ENCODE results near the gene ANKRD23. TPM values are rescaled to one million over a fixed set of nuclear protein-coding genes. Genes with fewer than 3 reads are reported as not detected.
A peak's percentile ranks its signal among the peaks of the same experiment; 100 is the strongest.

The ANKRD23 gene
- total and polyA plus RNA-seq, 2 donors (not counting 1 experiment from before 2014, with no cell fraction given) = 0.41 to 1.3 TPM

DNA sequence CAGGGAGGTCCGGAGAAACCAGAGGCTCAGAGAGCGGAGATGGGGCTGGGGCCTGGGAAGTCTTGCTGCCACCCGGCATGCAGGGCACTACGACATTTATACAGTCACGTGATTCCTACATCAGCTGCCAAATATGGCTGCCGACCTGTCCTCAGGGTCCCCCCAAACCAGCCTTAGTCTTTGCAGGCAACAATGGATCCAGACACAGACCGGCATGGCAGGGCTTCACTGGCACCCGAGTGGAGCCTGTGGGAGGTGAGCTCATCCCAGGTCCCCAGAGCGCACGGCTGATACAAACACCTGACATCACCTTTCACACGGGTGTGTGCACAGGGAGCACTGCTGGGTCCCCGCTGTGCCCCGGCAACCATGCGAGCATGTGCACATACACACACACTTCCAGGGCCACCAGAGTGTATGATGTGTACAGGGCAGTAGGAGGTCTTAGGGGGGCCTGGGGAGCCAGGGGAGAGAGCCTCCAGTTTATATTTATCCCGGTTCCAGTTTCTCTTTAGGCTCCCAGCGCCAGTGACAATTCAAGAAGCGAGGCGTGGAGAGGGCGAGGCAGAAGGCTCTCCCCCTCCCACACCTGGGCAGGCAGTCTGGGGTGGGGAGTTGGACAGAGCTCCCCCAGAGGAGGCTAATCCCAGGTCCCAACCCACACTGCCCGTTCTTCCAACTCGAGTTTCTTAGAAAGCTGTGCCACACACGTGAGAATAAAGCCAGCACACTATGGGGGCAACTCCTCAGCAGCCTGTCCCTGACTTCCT lies 23.4 kb upstream of the ANKRD23 start:
- Histone ChIP-seq H3K79me2 (ENCODE audit: control insufficient read depth, insufficient read depth, low read length) (peaks cover 31% of the 10 kb centered on the region), H3K4me2 (ENCODE audit: extremely low read depth, insufficient read depth, low read length) (peak overlapping the region; percentile 98), H4K20me1 (ENCODE audit: control insufficient read depth, extremely low read depth, insufficient read depth, low read length) (no peaks in the 10 kb centered on the region), H3K9me3 (ENCODE audit: control insufficient read depth, insufficient read depth, low read depth, low read length) (no peaks in the 10 kb centered on the region), H3K27me3 (ENCODE audit: control insufficient read depth, insufficient read depth, low read length) (peaks cover 2% of the 10 kb centered on the region), H2AFZ (ENCODE audit: low read length) (no peak overlapping the region), H3K36me3 (ENCODE audit: control insufficient read depth, insufficient read depth, low read length) (peaks cover 29% of the 10 kb centered on the region), H3K27ac (ENCODE audit: insufficient read depth, low read length) (peak overlapping the region; percentile 77), H3K4me1 (ENCODE audit: control insufficient read depth, extremely low read depth, insufficient read depth, low read length) (peaks cover 13% of the 10 kb centered on the region), H3K4me3 (replicated peaks in 1 of 4; ENCODE audit: control extremely low read depth in 1 of 4, insufficient read depth in 1 of 4, low read depth in 3 of 4, low read length in 4 of 4) (peak overlapping the region; percentile 41 to 91 (median 74)), H3K9ac (ENCODE audit: insufficient read depth, low read length) (peak overlapping the region; percentile 66)
- DNase-seq (ENCODE audit: low read depth in 2 of 2) = no peak
- TF ChIP-seq CTCF (conservative IDR thresholded peaks at IDR 0.05 in 1 of 2, IDR thresholded peaks at IDR 0.05 in 1 of 2; ENCODE audit: low read depth in 1 of 2, low read length in 2 of 2) = no peak
- no peak for TF ChIP-seq EZH2 (IDR thresholded peaks at IDR 0.05; ENCODE audit: low read length, missing control alignments)

DNA sequence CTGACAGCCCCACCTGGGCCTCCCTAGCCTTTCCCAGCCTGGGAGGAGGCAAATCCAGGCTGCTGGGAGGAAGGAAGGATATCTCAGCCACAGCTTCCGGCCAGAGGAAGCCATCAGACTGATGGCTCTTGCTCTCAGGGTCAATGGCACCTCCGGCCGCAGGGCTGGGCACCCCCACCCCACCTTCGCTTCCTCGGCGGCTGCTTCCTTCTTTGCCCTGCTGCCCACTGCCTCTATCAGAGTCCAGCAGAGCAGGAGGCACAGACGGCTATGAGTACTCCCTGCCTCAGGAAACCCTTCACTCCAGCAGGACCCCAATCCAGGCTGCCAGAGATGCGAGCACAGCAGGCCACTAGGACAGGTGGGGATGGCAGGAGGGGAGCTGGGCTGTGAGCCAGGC lies 22.8 kb upstream of the ANKRD23 start:
- Histone ChIP-seq H3K4me3 (replicated peaks in 1 of 4; ENCODE audit: control extremely low read depth in 1 of 4, insufficient read depth in 1 of 4, low read depth in 3 of 4, low read length in 4 of 4) (peak overlapping the region in 3 of 4 experiments; percentile 41 to 91 (median 84)), H3K9ac (ENCODE audit: insufficient read depth, low read length) (peak overlapping the region; percentile 29), H2AFZ (ENCODE audit: low read length) (no peak overlapping the region), H3K79me2 (ENCODE audit: control insufficient read depth, insufficient read depth, low read length) (peaks cover 31% of the 10 kb centered on the region), H3K27ac (ENCODE audit: insufficient read depth, low read length) (peak overlapping the region; percentile 25), H3K9me3 (ENCODE audit: control insufficient read depth, insufficient read depth, low read depth, low read length) (no peaks in the 10 kb centered on the region), H3K4me1 (ENCODE audit: control insufficient read depth, extremely low read depth, insufficient read depth, low read length) (peaks cover 13% of the 10 kb centered on the region), H3K36me3 (ENCODE audit: control insufficient read depth, insufficient read depth, low read length) (peaks cover 34% of the 10 kb centered on the region), H3K4me2 (ENCODE audit: extremely low read depth, insufficient read depth, low read length) (peak overlapping the region; percentile 98), H4K20me1 (ENCODE audit: control insufficient read depth, extremely low read depth, insufficient read depth, low read length) (no peaks in the 10 kb centered on the region), H3K27me3 (ENCODE audit: control insufficient read depth, insufficient read depth, low read length) (peaks cover 2% of the 10 kb centered on the region)
- no peak for TF ChIP-seq CTCF (conservative IDR thresholded peaks at IDR 0.05 in 1 of 2, IDR thresholded peaks at IDR 0.05 in 1 of 2; ENCODE audit: low read depth in 1 of 2, low read length in 2 of 2)
- TF ChIP-seq EZH2 (IDR thresholded peaks at IDR 0.05; ENCODE audit: low read length, missing control alignments) = no peak
- no peak for DNase-seq (ENCODE audit: low read depth in 2 of 2)

DNA sequence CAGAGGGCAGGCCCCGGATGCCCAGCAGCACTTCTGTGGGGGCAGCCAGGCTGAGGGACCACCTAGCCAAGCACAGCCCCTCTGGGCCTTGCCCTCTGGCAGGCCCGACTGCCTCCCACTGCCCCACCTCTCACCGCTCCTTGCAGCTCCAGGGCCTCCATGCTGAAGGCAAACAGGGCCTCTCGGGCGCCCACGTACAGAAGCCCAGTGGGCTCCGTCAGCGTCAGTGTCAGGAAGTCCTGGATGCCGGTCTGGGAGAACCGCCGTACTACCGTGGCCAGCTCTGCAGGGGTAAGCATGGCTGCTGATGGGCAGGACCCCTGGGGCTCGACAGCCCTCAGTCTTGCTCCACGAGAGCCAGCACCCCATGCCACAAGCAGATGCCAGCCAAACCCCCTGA lies 22.3 kb upstream of the ANKRD23 start:
- H3K27me3 ChIP-seq (ENCODE audit: control insufficient read depth, insufficient read depth, low read length) = peaks cover 2% of the 10 kb centered on the region
- H3K9me3 ChIP-seq (ENCODE audit: control insufficient read depth, insufficient read depth, low read depth, low read length) = no peaks in the 10 kb centered on the region
- no peak for TF ChIP-seq EZH2 (IDR thresholded peaks at IDR 0.05; ENCODE audit: low read length, missing control alignments)
- H4K20me1 ChIP-seq (ENCODE audit: control insufficient read depth, extremely low read depth, insufficient read depth, low read length) = no peaks in the 10 kb centered on the region
- peaks cover 37% of the 10 kb centered on the region for H3K36me3 ChIP-seq (ENCODE audit: control insufficient read depth, insufficient read depth, low read length)
- H3K27ac ChIP-seq (ENCODE audit: insufficient read depth, low read length) = peak overlapping the region; percentile 25
- peaks cover 13% of the 10 kb centered on the region for H3K4me1 ChIP-seq (ENCODE audit: control insufficient read depth, extremely low read depth, insufficient read depth, low read length)
- H3K79me2 ChIP-seq (ENCODE audit: control insufficient read depth, insufficient read depth, low read length) = peaks cover 31% of the 10 kb centered on the region
- DNase-seq (ENCODE audit: low read depth in 2 of 2) = no peak
- no peak overlapping the region for H2AFZ ChIP-seq (ENCODE audit: low read length)
- no peak overlapping the region for H3K4me2 ChIP-seq (ENCODE audit: extremely low read depth, insufficient read depth, low read length)
- H3K4me3 ChIP-seq (replicated peaks in 1 of 4; ENCODE audit: control extremely low read depth in 1 of 4, insufficient read depth in 1 of 4, low read depth in 3 of 4, low read length in 4 of 4) = no peak overlapping the region
- no peak overlapping the region for H3K9ac ChIP-seq (ENCODE audit: insufficient read depth, low read length)
